Testis (tissue), 3 donors: ENCODE results near the gene CFAP97D2. TPM values are rescaled to one million over a fixed set of nuclear protein-coding genes. Genes with fewer than 3 reads are reported as not detected.

Source experiments
- DNase-seq: peaks from one replicate; pipeline ENCODE4 v3.0.0-alpha.2; 2019
- H3K27ac ChIP-seq, 2 donors: fragments of 200-600 bp; sonication (generic); one replicate each; pipeline ENCODE4 v1.5.1; 2019
- H3K27me3 ChIP-seq: fragments of 200-600 bp; sonication (generic); one replicate; pipeline ENCODE4 v1.5.1; 2019
- H3K36me3 ChIP-seq: fragments of 200-600 bp; sonication (generic); one replicate; pipeline ENCODE4 v1.5.1; 2017; ENCODE audit warnings: low read depth; ENCODE audit errors: missing control alignments
- H3K4me1 ChIP-seq: fragments of 200-600 bp; sonication (generic); one replicate; pipeline ENCODE4 v1.5.1; 2019
- H3K4me3 ChIP-seq, 2 donors: fragments of 200-600 bp; sonication (generic); one replicate each; pipeline ENCODE4 v1.5.1; 2017 to 2019
- H3K9me3 ChIP-seq: fragments of 200-600 bp; sonication (generic); one replicate; pipeline ENCODE4 v1.5.1; 2017
- POLR2A ChIP-seq: fragments of 450-650 bp; IDR thresholded peaks from one replicate; pipeline ENCODE4 v1.6.1; 2017; ENCODE audit warnings: antibody characterized with exemption, mild to moderate bottlenecking, moderate library complexity
- WGBS, 2 donors: methylation state at CpG; one replicate each; pipeline ENCODE4 v1.1.5; 2018; 5-methylcytosine and 5-hydroxymethylcytosine counted together
- intact Hi-C: fragments of 100-400 bp; cut with DNase I; formaldehyde crosslinking; loops from one replicate; pipeline ENCODE4 v1.15.1; 2023; ENCODE audit warnings: low total_unique reads
- polyA plus RNA-seq: library from polyadenylated mRNA; stranded (reverse); fragments of 350-450 nt; fragmentation: Illumina TruSeq; extraction: RNeasy Lipid Tissue Mini Kit (QIAGEN cat#74804); gene quantifications from one replicate; pipeline ENCODE4 v1.2.3, GENCODE V29; 2014; ENCODE audit warnings: low read depth, low replicate concordance; ENCODE audit not compliant: insufficient read depth
- total RNA-seq, 2 donors: library from RNA; depleted of rRNA; stranded (reverse); fragments of >200 nt; gene quantifications; one replicate each; pipeline ENCODE4 v1.2.3, GENCODE V29; 2016
- TF ChIP-seq, protein P1 (sequence below), 3 experiments: fragments of 450-650 bp in 2 of 3; fragments of 200-600 bp in 1 of 3; sonication (generic) in 1 of 3; IDR thresholded peaks; one replicate each; pipeline ENCODE4 v1.5.1; 2016 to 2019; ENCODE audit warnings: antibody characterized with exemption in 3 of 3, mild to moderate bottlenecking in 2 of 3, moderate library complexity in 1 of 3

Gene CFAP97D2
- total and polyA plus RNA-seq, 3 donors from 2014 or later, result 1.5 to 2.7 (median 2.3) TPM

DNA sequence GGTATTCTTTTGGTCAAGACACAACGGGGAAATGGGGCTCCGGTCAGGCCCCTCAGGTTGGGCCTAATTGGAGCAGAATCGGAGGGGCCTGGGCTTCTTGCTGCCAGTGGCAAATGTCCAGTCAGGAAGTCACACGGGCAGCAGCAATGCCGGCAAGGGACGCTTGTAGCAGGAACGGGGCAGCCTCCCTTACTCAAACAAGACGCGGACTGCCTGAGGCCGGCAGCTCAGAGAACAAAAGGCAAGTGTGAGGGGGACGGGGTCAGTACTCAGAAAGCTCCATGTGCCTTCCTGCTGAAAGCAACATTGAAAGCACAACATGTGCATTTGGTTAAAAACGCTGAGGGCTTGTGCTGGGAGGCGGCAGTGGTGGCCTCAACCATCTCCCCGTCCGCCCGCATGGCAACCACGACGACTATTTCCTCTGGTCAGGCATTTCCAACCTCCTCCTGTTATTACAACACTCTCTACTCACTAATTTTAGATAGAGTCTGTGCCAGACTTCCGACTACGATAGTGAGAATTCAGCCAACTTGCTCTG is 26.2 kb upstream of the CFAP97D2 start:
- no peaks in the 10 kb centered on the region for H3K4me1 ChIP-seq
- H3K36me3 ChIP-seq, result no peaks in the 10 kb centered on the region
- no peak overlapping the region for H3K4me3 ChIP-seq
- H3K27me3 ChIP-seq, result no peaks in the 10 kb centered on the region
- WGBS, 2 donors, result 58 to 64% methylated on average over 20 of the region's 20 CpGs
- H3K27ac ChIP-seq, result no peak overlapping the region
- H3K9me3 ChIP-seq, result no peaks in the 10 kb centered on the region
- no peak for TF ChIP-seq POLR2A
- TF ChIP-seq, protein P1, sequence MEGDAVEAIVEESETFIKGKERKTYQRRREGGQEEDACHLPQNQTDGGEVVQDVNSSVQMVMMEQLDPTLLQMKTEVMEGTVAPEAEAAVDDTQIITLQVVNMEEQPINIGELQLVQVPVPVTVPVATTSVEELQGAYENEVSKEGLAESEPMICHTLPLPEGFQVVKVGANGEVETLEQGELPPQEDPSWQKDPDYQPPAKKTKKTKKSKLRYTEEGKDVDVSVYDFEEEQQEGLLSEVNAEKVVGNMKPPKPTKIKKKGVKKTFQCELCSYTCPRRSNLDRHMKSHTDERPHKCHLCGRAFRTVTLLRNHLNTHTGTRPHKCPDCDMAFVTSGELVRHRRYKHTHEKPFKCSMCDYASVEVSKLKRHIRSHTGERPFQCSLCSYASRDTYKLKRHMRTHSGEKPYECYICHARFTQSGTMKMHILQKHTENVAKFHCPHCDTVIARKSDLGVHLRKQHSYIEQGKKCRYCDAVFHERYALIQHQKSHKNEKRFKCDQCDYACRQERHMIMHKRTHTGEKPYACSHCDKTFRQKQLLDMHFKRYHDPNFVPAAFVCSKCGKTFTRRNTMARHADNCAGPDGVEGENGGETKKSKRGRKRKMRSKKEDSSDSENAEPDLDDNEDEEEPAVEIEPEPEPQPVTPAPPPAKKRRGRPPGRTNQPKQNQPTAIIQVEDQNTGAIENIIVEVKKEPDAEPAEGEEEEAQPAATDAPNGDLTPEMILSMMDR (IDR thresholded peaks at IDR 0.05), result no peak
- intact Hi-C loops, result no loop called here
- DNase-seq, result no peak

DNA sequence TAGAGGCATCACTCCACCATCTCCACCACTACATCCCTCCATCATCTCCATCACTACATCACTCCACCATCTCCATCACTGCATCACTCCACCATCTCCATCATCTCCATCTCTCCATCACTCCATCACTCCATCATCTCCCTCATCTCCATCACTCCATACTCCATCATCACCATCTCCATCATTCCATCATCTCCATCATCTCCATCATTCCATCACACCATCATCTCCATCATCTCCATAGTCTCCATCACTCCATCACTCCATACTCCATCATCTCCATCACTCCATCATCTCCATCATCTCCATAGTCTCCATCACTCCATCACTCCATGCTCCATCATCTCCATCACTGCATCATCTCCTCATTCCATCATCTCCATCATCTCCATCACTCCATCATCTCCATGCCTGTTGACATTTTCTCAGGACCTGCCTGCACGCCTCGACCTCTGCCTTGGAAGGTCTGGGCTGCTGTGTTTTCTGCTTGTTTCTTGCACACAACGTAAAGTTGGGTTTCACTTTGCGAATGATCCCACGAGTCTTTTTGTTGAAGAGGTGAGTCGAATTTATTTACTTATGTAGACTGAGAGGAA is 25.5 kb upstream of the CFAP97D2 start:
- TF ChIP-seq, protein P1 (IDR thresholded peaks at IDR 0.05), result no peak
- TF ChIP-seq POLR2A, result no peak
- Histone ChIP-seq H3K4me1 (no peaks in the 10 kb centered on the region), H3K4me3 (no peak overlapping the region), H3K36me3 (no peaks in the 10 kb centered on the region), H3K27ac (no peak overlapping the region), H3K27me3 (no peaks in the 10 kb centered on the region), H3K9me3 (no peaks in the 10 kb centered on the region)
- WGBS, 2 donors, result 97 to 98% methylated on average over 6 of the region's 6 CpGs
- intact Hi-C loops, result no loop called here
- DNase-seq, result no peak

DNA sequence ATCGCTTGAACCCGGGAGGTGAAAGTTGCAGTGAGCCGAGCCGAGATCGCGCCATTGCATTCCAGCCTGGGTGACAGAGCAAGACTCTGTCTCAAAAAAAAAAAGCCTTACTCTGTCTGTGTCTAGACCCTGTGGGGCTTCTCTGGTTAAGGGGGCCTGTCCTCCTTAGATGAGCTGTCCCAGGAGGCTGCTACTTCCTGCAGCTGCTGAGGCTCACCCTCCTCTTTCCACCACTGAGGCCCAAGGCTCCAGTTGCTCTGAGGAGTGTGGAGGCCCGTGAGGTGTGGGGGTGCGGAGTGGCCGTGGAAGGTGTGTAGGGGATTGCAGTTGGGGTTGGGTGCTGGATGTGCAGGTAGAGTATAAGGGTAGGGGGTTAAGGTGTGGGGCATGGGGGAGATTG is 24.6 kb upstream of the CFAP97D2 start:
- TF ChIP-seq, protein P1 (IDR thresholded peaks at IDR 0.05), result no peak
- TF ChIP-seq POLR2A, result no peak
- H3K27me3 ChIP-seq, result no peaks in the 10 kb centered on the region
- H3K36me3 ChIP-seq, result no peaks in the 10 kb centered on the region
- WGBS, 2 donors, result 86% methylated on average over 9 of the region's 9 CpGs
- no peaks in the 10 kb centered on the region for H3K9me3 ChIP-seq
- H3K27ac ChIP-seq, result no peak overlapping the region
- DNase-seq, result no peak
- intact Hi-C loops, result no loop called here
- H3K4me1 ChIP-seq, result no peaks in the 10 kb centered on the region
- H3K4me3 ChIP-seq, result no peak overlapping the region

DNA sequence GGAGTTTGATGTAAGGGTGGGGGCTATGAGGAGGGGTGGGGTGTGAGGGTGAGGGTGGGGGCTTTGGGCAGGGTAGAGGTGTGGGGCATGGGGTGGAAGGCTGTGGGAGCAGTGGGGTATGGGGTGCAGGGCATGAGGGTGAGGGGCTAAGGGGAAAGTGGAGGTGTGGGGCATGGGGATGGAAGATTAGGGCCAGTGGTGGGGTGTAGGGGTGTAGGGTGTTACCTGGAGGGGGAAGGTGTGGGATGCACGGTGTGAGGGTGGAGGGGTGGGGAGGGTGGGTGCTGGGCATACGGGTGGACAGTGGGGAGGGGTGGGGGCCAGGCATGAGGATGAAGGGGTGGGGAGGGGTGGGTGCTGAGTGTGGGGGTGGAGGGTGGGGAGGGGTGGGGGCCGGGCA is 23.7 kb upstream of the CFAP97D2 start:
- DNase-seq, result no peak
- H3K4me3 ChIP-seq, result no peak overlapping the region
- H3K9me3 ChIP-seq, result no peaks in the 10 kb centered on the region
- intact Hi-C loops, result no loop called here
- no peak overlapping the region for H3K27ac ChIP-seq
- no peaks in the 10 kb centered on the region for H3K4me1 ChIP-seq
- H3K36me3 ChIP-seq, result no peaks in the 10 kb centered on the region
- 86% methylated on average over 1 of the region's 3 CpGs; no CpG with 5 or more reads in 1 of the 2 donors for WGBS, 2 donors
- TF ChIP-seq POLR2A, result no peak
- TF ChIP-seq, protein P1 (IDR thresholded peaks at IDR 0.05), result no peak
- no peaks in the 10 kb centered on the region for H3K27me3 ChIP-seq
